Measurements from ENCODE around the gene PRSS1.

The PRSS1 gene

GRCh38 chr7:142792593-142792992 lies 43.3 kb downstream of the PRSS1 start:
- no peak overlapping the region for H3K27ac ChIP-seq (replicated peaks; ENCODE audit: low read length)
- no peak overlapping the region for H2BK15ac ChIP-seq (ENCODE audit: low read length)
- H4K8ac ChIP-seq (ENCODE audit: low read depth, low read length) = no peak overlapping the region
- peaks cover 10 to 38% (median 24%) of the 10 kb centered on the region in 3 experiments for H3K27me3 ChIP-seq (ENCODE audit: control insufficient read depth in 3 of 3, insufficient read depth in 3 of 3, low read depth in 1 of 3, low read length in 3 of 3)
- H3K18ac ChIP-seq (ENCODE audit: low read length) = no peak overlapping the region
- H2BK120ac ChIP-seq (ENCODE audit: low read depth, low read length) = no peak overlapping the region
- no peak overlapping the region for H4K91ac ChIP-seq (ENCODE audit: low read depth, low read length, poor library complexity)
- H3K9ac ChIP-seq (ENCODE audit: low read depth, low read length, poor library complexity) = peak overlapping the region; percentile 34
- no peak overlapping the region for H2BK12ac ChIP-seq (ENCODE audit: low read length)
- no peak overlapping the region for H3K23ac ChIP-seq (ENCODE audit: low read depth, low read length, poor library complexity)
- H3K4me3 ChIP-seq (ENCODE audit: low read length in 2 of 2) = peak overlapping the region in 1 of 2 donors; percentile 20
- no peak for DNase-seq (ENCODE audit: low spot score)
- H3K14ac ChIP-seq (ENCODE audit: low read length) = no peak overlapping the region
- H3K36me3 ChIP-seq (replicated peaks in 1 of 2; ENCODE audit: control insufficient read depth in 2 of 2, insufficient read depth in 2 of 2, low read length in 2 of 2) = no peaks in the 10 kb centered on the region
- no peak overlapping the region for H3K4me2 ChIP-seq (ENCODE audit: insufficient read depth, low read length, poor library complexity, severe bottlenecking)
- peaks cover 0 to 4% of the 10 kb centered on the region in 2 donors for H3K4me1 ChIP-seq (ENCODE audit: control insufficient read depth in 2 of 2, insufficient read depth in 1 of 2, low read depth in 1 of 2, low read length in 2 of 2)
- no peak overlapping the region for H2AFZ ChIP-seq (ENCODE audit: low read length)
- H3K4ac ChIP-seq (ENCODE audit: low read length) = no peak overlapping the region
- H3K79me1 ChIP-seq (ENCODE audit: low read depth, low read length) = no peaks in the 10 kb centered on the region
- WGBS, 2 donors (ENCODE audit: extremely low coverage in 2 of 2, insufficient read length in 2 of 2, insufficient replicate concordance in 1 of 2) = no CpG with 5 or more reads among the region's 2 CpGs
- H2BK5ac ChIP-seq (ENCODE audit: low read length) = no peak overlapping the region
- peaks cover 0 to 2% of the 10 kb centered on the region in 2 donors for H3K9me3 ChIP-seq (replicated peaks in 1 of 2; ENCODE audit: control insufficient read depth in 2 of 2, insufficient read depth in 1 of 2, low read depth in 1 of 2, low read length in 2 of 2)
- no peak overlapping the region for H2AK5ac ChIP-seq (ENCODE audit: low read depth, low read length)

GRCh38 chr7:142793156-142793555 lies 43.9 kb downstream of the PRSS1 start:
- Histone ChIP-seq H3K23ac (ENCODE audit: low read depth, low read length, poor library complexity) (no peak overlapping the region), H3K18ac (ENCODE audit: low read length) (no peak overlapping the region), H3K9me3 (replicated peaks in 1 of 2; ENCODE audit: control insufficient read depth in 2 of 2, insufficient read depth in 1 of 2, low read depth in 1 of 2, low read length in 2 of 2) (peaks cover 0 to 2% of the 10 kb centered on the region in 2 donors), H2AK5ac (ENCODE audit: low read depth, low read length) (no peak overlapping the region), H3K4ac (ENCODE audit: low read length) (no peak overlapping the region), H4K8ac (ENCODE audit: low read depth, low read length) (no peak overlapping the region), H2BK120ac (ENCODE audit: low read depth, low read length) (no peak overlapping the region), H3K27ac (replicated peaks; ENCODE audit: low read length) (no peak overlapping the region), H2BK15ac (ENCODE audit: low read length) (no peak overlapping the region), H3K36me3 (replicated peaks in 1 of 2; ENCODE audit: control insufficient read depth in 2 of 2, insufficient read depth in 2 of 2, low read length in 2 of 2) (no peaks in the 10 kb centered on the region), H2BK5ac (ENCODE audit: low read length) (no peak overlapping the region), H4K91ac (ENCODE audit: low read depth, low read length, poor library complexity) (no peak overlapping the region), H3K4me1 (ENCODE audit: control insufficient read depth in 2 of 2, insufficient read depth in 1 of 2, low read depth in 1 of 2, low read length in 2 of 2) (peaks cover 0 to 9% of the 10 kb centered on the region in 2 donors), H3K79me1 (ENCODE audit: low read depth, low read length) (no peaks in the 10 kb centered on the region), H3K4me3 (ENCODE audit: low read length in 2 of 2) (no peak overlapping the region), H3K4me2 (ENCODE audit: insufficient read depth, low read length, poor library complexity, severe bottlenecking) (no peak overlapping the region), H3K14ac (ENCODE audit: low read length) (no peak overlapping the region), H2BK12ac (ENCODE audit: low read length) (no peak overlapping the region), H3K27me3 (ENCODE audit: control insufficient read depth in 3 of 3, insufficient read depth in 3 of 3, low read depth in 1 of 3, low read length in 3 of 3) (peaks cover 10 to 44% (median 29%) of the 10 kb centered on the region in 3 experiments), H2AFZ (ENCODE audit: low read length) (no peak overlapping the region), H3K9ac (ENCODE audit: low read depth, low read length, poor library complexity) (no peak overlapping the region)
- WGBS, 2 donors (ENCODE audit: extremely low coverage in 2 of 2, insufficient read length in 2 of 2, insufficient replicate concordance in 1 of 2) = no CpG with 5 or more reads among the region's 5 CpGs
- no peak for DNase-seq (ENCODE audit: low spot score)

GRCh38 chr7:142795339-142795863 lies 46.1 kb downstream of the PRSS1 start:
- H3K4me1 ChIP-seq (ENCODE audit: control insufficient read depth in 2 of 2, insufficient read depth in 1 of 2, low read depth in 1 of 2, low read length in 2 of 2) = peaks cover 0 to 12% of the 10 kb centered on the region in 2 donors
- peaks cover 12 to 66% (median 40%) of the 10 kb centered on the region in 3 experiments for H3K27me3 ChIP-seq (ENCODE audit: control insufficient read depth in 3 of 3, insufficient read depth in 3 of 3, low read depth in 1 of 3, low read length in 3 of 3)
- no peak for DNase-seq (ENCODE audit: low spot score)
- H3K9ac ChIP-seq (ENCODE audit: low read depth, low read length, poor library complexity) = no peak overlapping the region
- no peak overlapping the region for H4K8ac ChIP-seq (ENCODE audit: low read depth, low read length)
- H3K9me3 ChIP-seq (replicated peaks in 1 of 2; ENCODE audit: control insufficient read depth in 2 of 2, insufficient read depth in 1 of 2, low read depth in 1 of 2, low read length in 2 of 2) = peaks cover 0 to 2% of the 10 kb centered on the region in 2 donors
- no peak overlapping the region for H3K14ac ChIP-seq (ENCODE audit: low read length)
- no peak overlapping the region for H3K27ac ChIP-seq (replicated peaks; ENCODE audit: low read length)
- no peak overlapping the region for H3K23ac ChIP-seq (ENCODE audit: low read depth, low read length, poor library complexity)
- H2BK5ac ChIP-seq (ENCODE audit: low read length) = no peak overlapping the region
- H2AK5ac ChIP-seq (ENCODE audit: low read depth, low read length) = no peak overlapping the region
- H2BK120ac ChIP-seq (ENCODE audit: low read depth, low read length) = no peak overlapping the region
- no peaks in the 10 kb centered on the region for H3K36me3 ChIP-seq (replicated peaks in 1 of 2; ENCODE audit: control insufficient read depth in 2 of 2, insufficient read depth in 2 of 2, low read length in 2 of 2)
- H3K79me1 ChIP-seq (ENCODE audit: low read depth, low read length) = no peaks in the 10 kb centered on the region
- no peak overlapping the region for H3K4ac ChIP-seq (ENCODE audit: low read length)
- no peak overlapping the region for H2BK12ac ChIP-seq (ENCODE audit: low read length)
- no peak overlapping the region for H3K18ac ChIP-seq (ENCODE audit: low read length)
- no peak overlapping the region for H2AFZ ChIP-seq (ENCODE audit: low read length)
- no peak overlapping the region for H2BK15ac ChIP-seq (ENCODE audit: low read length)
- no peak overlapping the region for H3K4me3 ChIP-seq (ENCODE audit: low read length in 2 of 2)
- H3K4me2 ChIP-seq (ENCODE audit: insufficient read depth, low read length, poor library complexity, severe bottlenecking) = no peak overlapping the region
- no CpG with 5 or more reads among the region's 5 CpGs for WGBS, 2 donors (ENCODE audit: extremely low coverage in 2 of 2, insufficient read length in 2 of 2, insufficient replicate concordance in 1 of 2)
- H4K91ac ChIP-seq (ENCODE audit: low read depth, low read length, poor library complexity) = no peak overlapping the region

- peak overlapping the region; percentile 82 for H3K4me2 ChIP-seq (ENCODE audit: insufficient read depth, low read length, poor library complexity, severe bottlenecking)
- DNase-seq (ENCODE audit: low spot score) = no peak
- no peak overlapping the region for H4K91ac ChIP-seq (ENCODE audit: low read depth, low read length, poor library complexity)
- no peak overlapping the region for H3K14ac ChIP-seq (ENCODE audit: low read length)
- no peak overlapping the region for H3K23ac ChIP-seq (ENCODE audit: low read depth, low read length, poor library complexity)
- H3K4ac ChIP-seq (ENCODE audit: low read length) = no peak overlapping the region
- H3K4me3 ChIP-seq (ENCODE audit: low read length in 2 of 2) = no peak overlapping the region
- H3K36me3 ChIP-seq (replicated peaks in 1 of 2; ENCODE audit: control insufficient read depth in 2 of 2, insufficient read depth in 2 of 2, low read length in 2 of 2) = no peaks in the 10 kb centered on the region
- no peak overlapping the region for H4K8ac ChIP-seq (ENCODE audit: low read depth, low read length)
- H2BK12ac ChIP-seq (ENCODE audit: low read length) = no peak overlapping the region
- H2AK5ac ChIP-seq (ENCODE audit: low read depth, low read length) = no peak overlapping the region
- H3K9ac ChIP-seq (ENCODE audit: low read depth, low read length, poor library complexity) = no peak overlapping the region
- peak overlapping the region; percentile 29 for H2AFZ ChIP-seq (ENCODE audit: low read length)
- peaks cover 0 to 12% of the 10 kb centered on the region in 2 donors for H3K4me1 ChIP-seq (ENCODE audit: control insufficient read depth in 2 of 2, insufficient read depth in 1 of 2, low read depth in 1 of 2, low read length in 2 of 2)
- WGBS, 2 donors (ENCODE audit: extremely low coverage in 2 of 2, insufficient read length in 2 of 2, insufficient replicate concordance in 1 of 2) = no CpG with 5 or more reads among the region's 9 CpGs
- H2BK15ac ChIP-seq (ENCODE audit: low read length) = no peak overlapping the region
- H3K27ac ChIP-seq (replicated peaks; ENCODE audit: low read length) = no peak overlapping the region
- no peak overlapping the region for H2BK120ac ChIP-seq (ENCODE audit: low read depth, low read length)
- no peak overlapping the region for H2BK5ac ChIP-seq (ENCODE audit: low read length)
- H3K27me3 ChIP-seq (ENCODE audit: control insufficient read depth in 3 of 3, insufficient read depth in 3 of 3, low read depth in 1 of 3, low read length in 3 of 3) = peaks cover 12 to 71% (median 40%) of the 10 kb centered on the region in 3 experiments
- H3K79me1 ChIP-seq (ENCODE audit: low read depth, low read length) = no peaks in the 10 kb centered on the region
- H3K18ac ChIP-seq (ENCODE audit: low read length) = peak overlapping the region; percentile 73
- H3K9me3 ChIP-seq (replicated peaks in 1 of 2; ENCODE audit: control insufficient read depth in 2 of 2, insufficient read depth in 1 of 2, low read depth in 1 of 2, low read length in 2 of 2) = peaks cover 0 to 2% of the 10 kb centered on the region in 2 donors
Measured at GRCh38 chr7:142796001-142796500, 46.8 kb downstream of the PRSS1 start.
